ENCODE data around the gene MPI. TPM values are rescaled to one million over a fixed set of nuclear protein-coding genes. Genes with fewer than 3 reads are reported as not detected.

Gene MPI
- total RNA-seq, 1 experiment from 2014 or later = 30.8 TPM

- CTCF ChIA-PET = interaction anchor here (0.6 to 5.9 kb wide), 38 partner anchors 9 to 1618 kb away, joined by 3 to 128 read pairs (median 4); partner anchors contain the start of genes COX5A and FAM219B
- TF ChIP-seq CTCF (IDR thresholded peaks at IDR 0.05; ENCODE audit: unreplicated experiment) = peak; percentile 97
- no TSS peak for BruUV-seq (replicated peaks)
- POLR2A ChIA-PET = interaction anchor here (0.6 to 2.0 kb wide), 10 partner anchors 10 to 254 kb away, joined by 3 to 9 read pairs (median 3); partner anchors contain the start of genes C15orf39, COX5A, FAM219B and PPCDC
- Mint-ChIP-seq H3K27ac (ENCODE audit: low read depth, unreplicated experiment) (no peak overlapping the region), H3K4me1 (ENCODE audit: insufficient read depth, unreplicated experiment) (peaks cover 7% of the 10 kb centered on the region), H3K27me3 (ENCODE audit: insufficient read depth, unreplicated experiment) (no peaks in the 10 kb centered on the region), H3K9me3 (ENCODE audit: unreplicated experiment) (no peaks in the 10 kb centered on the region), H3K36me3 (ENCODE audit: insufficient read depth, unreplicated experiment) (no peaks in the 10 kb centered on the region), H3K4me3 (ENCODE audit: unreplicated experiment) (no peak overlapping the region)
- intact Hi-C loops (cut with micrococcal nuclease) = loop anchor here (1.0 to 10.0 kb wide), 3 partner anchors 179 to 575 kb away; no protein-coding TSS in a partner anchor
- peak; percentile 80 for DNase-seq (ENCODE audit: unreplicated experiment)
Measured at GRCh38 chr15:74950078-74950908, 60.5 kb downstream of the MPI start.

GRCh38 chr15:74951006-74951405, 61.2 kb downstream of the MPI start:
- Mint-ChIP-seq H3K4me3 (ENCODE audit: unreplicated experiment) (no peak overlapping the region), H3K4me1 (ENCODE audit: insufficient read depth, unreplicated experiment) (peaks cover 7% of the 10 kb centered on the region), H3K27ac (ENCODE audit: low read depth, unreplicated experiment) (no peak overlapping the region), H3K9me3 (ENCODE audit: unreplicated experiment) (no peaks in the 10 kb centered on the region), H3K27me3 (ENCODE audit: insufficient read depth, unreplicated experiment) (no peaks in the 10 kb centered on the region), H3K36me3 (ENCODE audit: insufficient read depth, unreplicated experiment) (no peaks in the 10 kb centered on the region)
- no peak for TF ChIP-seq CTCF (IDR thresholded peaks at IDR 0.05; ENCODE audit: unreplicated experiment)
- POLR2A ChIA-PET = interaction anchor here (0.7 to 2.0 kb wide), 8 partner anchors 11 to 253 kb away, joined by 3 to 9 read pairs (median 4); partner anchors contain the start of genes C15orf39, COX5A, FAM219B and PPCDC
- DNase-seq (ENCODE audit: unreplicated experiment) = no peak
- CTCF ChIA-PET = interaction anchor here (0.6 to 5.9 kb wide), 35 partner anchors 10 to 374 kb away, joined by 3 to 128 read pairs (median 4); partner anchors contain the start of genes COX5A and FAM219B
- intact Hi-C loops (cut with micrococcal nuclease) = loop anchor here (10.0 kb wide), 1 partner anchor 576 kb away; no protein-coding TSS in a partner anchor
- BruUV-seq (replicated peaks) = no TSS peak

Small RNA genes within 50 kb of the gene (microRNA-seq; reads per million reads assigned to microRNA genes)
- 1.1 reads per million for gene MIR6882

Other genes with a start within 250 kb of the MPI start
- 42.8 and 53.3 TPM in 2 replicates for gene EDC3, start 194.0 kb upstream of the MPI start, total RNA-seq (2022)
- gene CYP1A1, start 164.5 kb upstream of the MPI start, total RNA-seq (2022) = not detected in 2 replicates
- not detected in 2 replicates for gene CYP1A2, start 141.2 kb upstream of the MPI start, total RNA-seq (2022)
- 50.4 and 65.3 TPM in 2 replicates for gene CSK, start 108.0 kb upstream of the MPI start, total RNA-seq (2022)
- gene LMAN1L, start 77.2 kb upstream of the MPI start, total RNA-seq (2022) = 0.23 TPM in 1 of 2 replicates, not detected in the other
- gene CPLX3, start 63.4 kb upstream of the MPI start, total RNA-seq (2022) = not detected in 2 replicates
- 27.6 and 31.3 TPM in 2 replicates for gene ULK3, start 46.9 kb upstream of the MPI start, total RNA-seq (2022)
- 64.4 and 67.7 TPM in 2 replicates for gene SCAMP2, start 16.7 kb upstream of the MPI start, total RNA-seq (2022)
- gene FAM219B, start 16.8 kb downstream of the MPI start, total RNA-seq (2022) = 62.9 and 68.4 TPM in 2 replicates
- 295 and 339 TPM in 2 replicates for gene COX5A, start 48.0 kb downstream of the MPI start, total RNA-seq (2022)
- 0.17 TPM in 1 of 2 replicates, not detected in the other for gene RPP25, start 66.7 kb downstream of the MPI start, total RNA-seq (2022)
- gene SCAMP5, start 105.5 kb downstream of the MPI start, total RNA-seq (2022) = 0.54 and 0.96 TPM in 2 replicates
- 20.3 and 25.1 TPM in 2 replicates for gene PPCDC, start 133.5 kb downstream of the MPI start, total RNA-seq (2022)